H1 (cell line): ENCODE measurements around the gene DNAJC22. TPM values are rescaled to one million over a fixed set of nuclear protein-coding genes. Genes with fewer than 3 reads are reported as not detected.

Experiments used
- CTCF ChIA-PET: fragments of 300-600 bp; sonication (Branson Sonifier 250); formaldehyde crosslinking; loops from one replicate; lab custom pipeline; 2021; ENCODE audit not compliant: partially characterized antibody; lab: Charles Lee
- POLR2A ChIA-PET: fragments of 300-600 bp; sonication (Branson Sonifier 250); formaldehyde crosslinking; loops from one replicate; lab custom pipeline; 2021; ENCODE audit warnings: inconsistent platforms; ENCODE audit not compliant: partially characterized antibody; lab: Charles Lee
- DNase-seq, 2 experiments: peaks; one replicate each; pipeline versions ENCODE4 v3.0.0 to v3.0.0-alpha.2; 2010 to 2022; ENCODE audit warnings: low spot score in 2 of 2, low read depth in 1 of 2, mixed read lengths in 1 of 2
- FAIRE-seq: peaks from 2 replicates; lab custom pipeline; 2011; peaks lifted over from hg19 to GRCh38; lab: Jason Lieb, UNC
- H2AFZ ChIP-seq: 2 replicates; pipeline ENCODE4 v1.8.1; 2012; ENCODE audit warnings: low read length, inconsistent platforms
- H2AK5ac ChIP-seq: 2 replicates; pipeline ENCODE4 v1.6.1; 2013; ENCODE audit warnings: low read depth, low read length
- H2BK120ac ChIP-seq: replicated peaks from 2 replicates; pipeline ENCODE3; 2013; ENCODE audit warnings: low read depth, low read length, inconsistent platforms
- H2BK12ac ChIP-seq: 2 replicates; pipeline ENCODE4 v1.6.1; 2013; ENCODE audit warnings: low read depth, low read length
- H2BK15ac ChIP-seq: 2 replicates; pipeline ENCODE4 v1.6.1; 2013; ENCODE audit warnings: low read length
- H2BK20ac ChIP-seq: 2 replicates; pipeline ENCODE4 v1.6.1; 2013; ENCODE audit warnings: low read length
- H2BK5ac ChIP-seq: 2 replicates; pipeline ENCODE4 v1.6.1; 2013; ENCODE audit warnings: low read depth, low read length
- H3K14ac ChIP-seq: 2 replicates; pipeline ENCODE4 v1.6.1; 2013; ENCODE audit warnings: inconsistent platforms; ENCODE audit not compliant: insufficient read length
- H3K18ac ChIP-seq: 2 replicates; pipeline ENCODE4 v1.6.1; 2013; ENCODE audit warnings: low read length; ENCODE audit errors: extremely low read depth
- H3K23ac ChIP-seq: 2 replicates; pipeline ENCODE4 v1.6.1; 2013; ENCODE audit warnings: inconsistent platforms; ENCODE audit not compliant: insufficient read length
- H3K23me2 ChIP-seq: 2 replicates; pipeline ENCODE4 v1.6.1; 2013; ENCODE audit warnings: low read depth, low read length
- H3K27ac ChIP-seq: 2 replicates; pipeline ENCODE4 v1.6.1; 2011; ENCODE audit warnings: low read depth, low read length, inconsistent platforms
- H3K27me3 ChIP-seq, 4 experiments: replicated peaks in 1 of 4; 1 replicate in 1 of 4; 2 replicates in 3 of 4; pipeline versions ENCODE4 v1.6.1 to v1.8.1; 2011 to 2013; ENCODE audit warnings: low read length in 3 of 4, mild to moderate bottlenecking in 3 of 4, inconsistent platforms in 2 of 4, mixed read lengths in 2 of 4, moderate library complexity in 1 of 4; ENCODE audit not compliant: control insufficient read depth in 3 of 4, insufficient read depth in 3 of 4; ENCODE audit errors: extremely low read depth in 1 of 4
- H3K36me3 ChIP-seq, 4 experiments: 2 replicates each; pipeline versions ENCODE4 v1.6.1 to v1.8.1; 2011 to 2013; ENCODE audit warnings: mild to moderate bottlenecking in 4 of 4, low read length in 3 of 4, moderate library complexity in 2 of 4, control low read depth in 1 of 4, inconsistent platforms in 1 of 4; ENCODE audit not compliant: insufficient read depth in 4 of 4, control insufficient read depth in 2 of 4
- H3K4ac ChIP-seq: replicated peaks from 2 replicates; pipeline ENCODE3; 2013; ENCODE audit warnings: low read length, low read depth, mixed read lengths, inconsistent platforms; ENCODE audit not compliant: insufficient read length
- H3K4me1 ChIP-seq, 4 experiments: replicated peaks in 1 of 4; 1 replicate in 1 of 4; 2 replicates in 3 of 4; pipeline versions ENCODE4 v1.6.1 to v1.8.1; 2011 to 2013; ENCODE audit warnings: low read length in 3 of 4, inconsistent platforms in 2 of 4, mixed read lengths in 1 of 4; ENCODE audit not compliant: insufficient read depth in 4 of 4, control insufficient read depth in 3 of 4
- H3K4me2 ChIP-seq, 2 experiments: 2 replicates each; pipeline versions ENCODE4 v1.6.1 to v1.8.1; 2011 to 2013; ENCODE audit warnings: low read depth in 2 of 2, low read length in 2 of 2, control low read depth in 1 of 2, inconsistent platforms in 1 of 2, mild to moderate bottlenecking in 1 of 2; ENCODE audit not compliant: insufficient read depth in 1 of 2
- H3K4me3 ChIP-seq, 4 experiments: fragments of 200-600, 300-600 bp in 1 of 4; sonication (generic), shearing (Covaris generic), sonication (Bioruptor Twin) in 1 of 4; 2 replicates each; pipeline versions ENCODE4 v1.5.1 to v1.8.1; 2011 to 2016; ENCODE audit warnings: low read length in 4 of 4, low read depth in 3 of 4, control low read depth in 2 of 4, inconsistent platforms in 2 of 4, mild to moderate bottlenecking in 2 of 4, mixed read lengths in 1 of 4, moderate library complexity in 1 of 4; ENCODE audit not compliant: insufficient read depth in 2 of 4; ENCODE audit errors: extremely low read depth in 1 of 4
- H3K56ac ChIP-seq: replicated peaks from 2 replicates; pipeline ENCODE3; 2013; ENCODE audit warnings: low read depth, mild to moderate bottlenecking, mixed read lengths, low read length, inconsistent platforms; ENCODE audit not compliant: insufficient read length
- H3K79me1 ChIP-seq: 2 replicates; pipeline ENCODE4 v1.6.1; 2013; ENCODE audit warnings: low read depth, low read length, control low read depth
- H3K79me2 ChIP-seq, 2 experiments: 2 replicates each; pipeline versions ENCODE4 v1.6.1 to v1.8.1; 2012 to 2013; ENCODE audit warnings: low read length in 2 of 2, mild to moderate bottlenecking in 2 of 2, inconsistent platforms in 1 of 2; ENCODE audit not compliant: insufficient read depth in 2 of 2, control insufficient read depth in 1 of 2
- H3K9ac ChIP-seq, 4 experiments: replicated peaks in 1 of 4; 1 replicate in 1 of 4; 2 replicates in 3 of 4; pipeline versions ENCODE4 v1.6.1 to v1.8.1; 2011 to 2013; ENCODE audit warnings: low read depth in 3 of 4, low read length in 3 of 4, control low read depth in 2 of 4, mild to moderate bottlenecking in 2 of 4, moderate library complexity in 2 of 4, inconsistent platforms in 1 of 4; ENCODE audit errors: extremely low read depth in 1 of 4
- H3K9me3 ChIP-seq, 2 experiments: 2 replicates each; pipeline versions ENCODE4 v1.6.1 to v1.8.1; 2012 to 2013; ENCODE audit warnings: mild to moderate bottlenecking in 2 of 2, moderate library complexity in 2 of 2, control low read depth in 1 of 2, inconsistent platforms in 1 of 2, low read depth in 1 of 2, low read length in 1 of 2, mixed read lengths in 1 of 2; ENCODE audit not compliant: insufficient read depth in 2 of 2
- H4K20me1 ChIP-seq, 2 experiments: replicated peaks in 1 of 2; 2 replicates each; pipeline versions ENCODE3 to v1.8.1; 2011 to 2013; ENCODE audit warnings: inconsistent platforms in 2 of 2, low read length in 2 of 2, mild to moderate bottlenecking in 1 of 2; ENCODE audit not compliant: insufficient read depth in 2 of 2, control insufficient read depth in 1 of 2
- H4K5ac ChIP-seq: 2 replicates; pipeline ENCODE4 v1.6.1; 2013; ENCODE audit warnings: low read length, low read depth, mixed read lengths, inconsistent platforms; ENCODE audit not compliant: insufficient read length
- H4K8ac ChIP-seq: 2 replicates; pipeline ENCODE4 v1.8.0; 2013; ENCODE audit warnings: mild to moderate bottlenecking, moderate library complexity, low read length, inconsistent platforms; ENCODE audit not compliant: insufficient read depth; ENCODE audit errors: extremely low read depth
- H4K91ac ChIP-seq: replicated peaks from 2 replicates; pipeline ENCODE3; 2013; ENCODE audit warnings: low read length, mixed read lengths, inconsistent platforms; ENCODE audit not compliant: insufficient read length
- CREB1 ChIP-seq: IDR thresholded peaks from 2 replicates; pipeline ENCODE4 v1.6.1; 2012; ENCODE audit warnings: inconsistent platforms
- CTCF ChIP-seq, 3 experiments: IDR thresholded peaks; 1 replicate in 2 of 3; 2 replicates in 1 of 3; pipeline versions ENCODE4 v1.5.1 to v1.6.1; 2011; ENCODE audit warnings: low read length in 3 of 3, mild to moderate bottlenecking in 3 of 3, inconsistent platforms in 2 of 3, low read depth in 1 of 3, moderate library complexity in 1 of 3; ENCODE audit not compliant: insufficient read depth in 1 of 3; ENCODE audit errors: control extremely low read depth in 1 of 3
- RBBP5 ChIP-seq: IDR thresholded peaks from 2 replicates; pipeline ENCODE4 v1.7.1; 2012; ENCODE audit warnings: low read depth, mild to moderate bottlenecking, inconsistent platforms, low read length, moderate library complexity, borderline replicate concordance
- WGBS, 2 experiments: shearing (Covaris generic) in 1 of 2; methylation state at CpG; one replicate each; pipeline versions ENCODE4 v1.1.6 to v1.1.7; 2013 to 2015; ENCODE audit warnings: low lambda C conversion rate in 2 of 2, mixed read lengths in 2 of 2, inconsistent platforms in 1 of 2, low coverage in 1 of 2, missing lambda C conversion rate in 1 of 2; ENCODE audit not compliant: insufficient replicate concordance in 2 of 2, insufficient coverage in 1 of 2, insufficient read length in 1 of 2; ENCODE audit errors: extremely low coverage in 1 of 2, missing lambda C conversion rate in 1 of 2; 5-methylcytosine and 5-hydroxymethylcytosine counted together
- polyA plus RNA-seq, 7 experiments: library from polyadenylated mRNA; depleted of rRNA in 3 of 7; stranded (reverse) in 5 of 7; unstranded in 2 of 7; fragments of >200 nt in 5 of 7; fragments of 200-250 nt in 2 of 7; gene quantifications; 1 replicate in 5 of 7; 2 replicates in 1 of 7; 4 replicates in 1 of 7; pipeline versions ENCODE4 v1.2.1 to v1.2.3, GENCODE V29; 2011 to 2013; ENCODE audit warnings: missing spikeins in 2 of 7, mixed read lengths in 2 of 7
- total RNA-seq: library from RNA; stranded (reverse); fragmentation: NEBNext Ultra II Directional; extraction: Animal tissue kit (Norgen Biotek cat#: 25700); gene quantifications from 2 replicates; pipeline ENCODE4 v1.2.1, GENCODE V29; 2021

DNAJC22 gene
- total and polyA plus RNA-seq, 2 of the 8 experiments (the other 6 are each of a cell fraction or from before 2014, with no cell fraction given): 0.20 to 0.39 TPM

- H3K4me3 ChIP-seq: no peak overlapping the region
- no peak overlapping the region for H3K18ac ChIP-seq
- H4K5ac ChIP-seq: no peak overlapping the region
- H3K56ac ChIP-seq: no peak overlapping the region
- no peak overlapping the region for H3K9ac ChIP-seq
- H3K79me2 ChIP-seq: no peaks in the 10 kb centered on the region
- CTCF ChIA-PET: interaction anchor here (0.6 to 14.4 kb wide), 9 partner anchors 15 to 281 kb away, joined by 3 to 276 read pairs (median 3); partner anchors contain the start of genes C1QL4 and TROAP
- H4K20me1 ChIP-seq: peaks cover 2 to 20% of the 10 kb centered on the region in 2 experiments
- FAIRE-seq (no peak), DNase-seq (no peak)
- H3K27ac ChIP-seq: no peak overlapping the region
- no peak for TF ChIP-seq CREB1
- peak in 1 of 3 experiments; percentile 13; a peak in 2 of 4 replicates for TF ChIP-seq CTCF (IDR thresholded peaks at IDR 0.05; ENCODE audit: control extremely low read depth in 1 of 3, insufficient read depth in 1 of 3, low read depth in 1 of 3, low read length in 3 of 3)
- no peak for TF ChIP-seq RBBP5
- H4K91ac ChIP-seq: no peak overlapping the region
- no peak overlapping the region for H2BK120ac ChIP-seq
- no peak overlapping the region; the same call in 1 of the 2 replicates for H4K8ac ChIP-seq
- H3K4me1 ChIP-seq: peaks cover 0 to 30% (median 12%) of the 10 kb centered on the region in 4 experiments; a peak in 6 of 7 replicates
- H2AFZ ChIP-seq: no peak overlapping the region
- H3K9me3 ChIP-seq: no peaks in the 10 kb centered on the region
- H2BK5ac ChIP-seq: no peak overlapping the region
- H2AK5ac ChIP-seq: no peak overlapping the region
- H3K4me2 ChIP-seq: peak overlapping the region; percentile 60 to 99; a peak in 1 of 4 replicates
- no peak overlapping the region for H3K23ac ChIP-seq
- peaks cover 46 to 58% (median 55%) of the 10 kb centered on the region in 4 experiments for H3K27me3 ChIP-seq
- H2BK12ac ChIP-seq: no peak overlapping the region
- WGBS, 2 experiments: 58% methylated on average over 6 of the region's 6 CpGs; no CpG with 5 or more reads in 1 of the 2 experiments
- H3K79me1 ChIP-seq: no peaks in the 10 kb centered on the region
- no peak overlapping the region for H3K4ac ChIP-seq
- no peaks in the 10 kb centered on the region for H3K36me3 ChIP-seq
- no peak overlapping the region for H2BK15ac ChIP-seq
- no peak overlapping the region for H2BK20ac ChIP-seq
- H3K14ac ChIP-seq: no peak overlapping the region
- POLR2A ChIA-PET: interaction anchor here (1.4 to 1.7 kb wide), 2 partner anchors 28 to 33 kb away, joined by 3 to 5 read pairs; partner anchors contain the start of gene TUBA1C
- H3K23me2 ChIP-seq: peaks cover 11% of the 10 kb centered on the region; the same call in 1 of the 2 replicates
These were observed 48.5 kb upstream of the DNAJC22 start for GRCh38 chr12:49298160-49298559.
